Measurements from ENCODE around the gene S100P.

The S100P gene

DNA sequence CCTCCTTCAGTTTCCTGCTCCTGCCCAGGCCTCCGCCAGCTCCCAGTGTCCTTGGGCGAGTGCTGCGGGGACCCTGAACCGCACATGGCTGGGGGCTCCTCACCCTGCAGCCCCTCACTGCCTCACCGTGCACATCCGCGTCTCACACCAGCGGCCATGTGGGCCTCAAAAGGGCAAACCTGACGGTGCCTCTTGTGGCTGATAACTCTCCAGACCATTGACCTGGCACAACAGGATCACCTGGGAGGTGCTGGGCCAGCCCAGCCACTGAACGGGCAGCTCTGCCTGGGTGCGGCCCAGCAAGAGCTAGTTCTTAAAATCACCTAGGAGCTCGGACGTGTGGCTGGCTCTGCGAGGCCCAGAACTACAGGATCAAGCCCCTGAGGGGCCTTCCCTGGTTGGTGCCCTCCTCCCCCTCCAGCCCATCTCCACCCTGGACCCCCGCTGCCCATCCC, 4.1 kb upstream of the S100P start:
- TF ChIP-seq, protein P1, sequence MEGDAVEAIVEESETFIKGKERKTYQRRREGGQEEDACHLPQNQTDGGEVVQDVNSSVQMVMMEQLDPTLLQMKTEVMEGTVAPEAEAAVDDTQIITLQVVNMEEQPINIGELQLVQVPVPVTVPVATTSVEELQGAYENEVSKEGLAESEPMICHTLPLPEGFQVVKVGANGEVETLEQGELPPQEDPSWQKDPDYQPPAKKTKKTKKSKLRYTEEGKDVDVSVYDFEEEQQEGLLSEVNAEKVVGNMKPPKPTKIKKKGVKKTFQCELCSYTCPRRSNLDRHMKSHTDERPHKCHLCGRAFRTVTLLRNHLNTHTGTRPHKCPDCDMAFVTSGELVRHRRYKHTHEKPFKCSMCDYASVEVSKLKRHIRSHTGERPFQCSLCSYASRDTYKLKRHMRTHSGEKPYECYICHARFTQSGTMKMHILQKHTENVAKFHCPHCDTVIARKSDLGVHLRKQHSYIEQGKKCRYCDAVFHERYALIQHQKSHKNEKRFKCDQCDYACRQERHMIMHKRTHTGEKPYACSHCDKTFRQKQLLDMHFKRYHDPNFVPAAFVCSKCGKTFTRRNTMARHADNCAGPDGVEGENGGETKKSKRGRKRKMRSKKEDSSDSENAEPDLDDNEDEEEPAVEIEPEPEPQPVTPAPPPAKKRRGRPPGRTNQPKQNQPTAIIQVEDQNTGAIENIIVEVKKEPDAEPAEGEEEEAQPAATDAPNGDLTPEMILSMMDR (IDR thresholded peaks at IDR 0.05; ENCODE audit: insufficient read depth, low read length, missing control alignments) = no peak
- DNase-seq (ENCODE audit: low read depth, low spot score) = no peak
- ChIA-PET CTCF (interaction anchor here (1.2 to 1.3 kb wide), 3 partner anchors 14 to 20 kb away, joined by 3 to 4 read pairs (median 3); partner anchors contain the start of gene MRFAP1L1), POLR2A (interaction anchor here (0.6 to 1.0 kb wide), 2 partner anchors 15 to 47 kb away, joined by 3 read pairs; a partner anchor contains a TSS)
- H3K4me3 ChIP-seq (ENCODE audit: low read depth, low read length) = no peak overlapping the region

DNA sequence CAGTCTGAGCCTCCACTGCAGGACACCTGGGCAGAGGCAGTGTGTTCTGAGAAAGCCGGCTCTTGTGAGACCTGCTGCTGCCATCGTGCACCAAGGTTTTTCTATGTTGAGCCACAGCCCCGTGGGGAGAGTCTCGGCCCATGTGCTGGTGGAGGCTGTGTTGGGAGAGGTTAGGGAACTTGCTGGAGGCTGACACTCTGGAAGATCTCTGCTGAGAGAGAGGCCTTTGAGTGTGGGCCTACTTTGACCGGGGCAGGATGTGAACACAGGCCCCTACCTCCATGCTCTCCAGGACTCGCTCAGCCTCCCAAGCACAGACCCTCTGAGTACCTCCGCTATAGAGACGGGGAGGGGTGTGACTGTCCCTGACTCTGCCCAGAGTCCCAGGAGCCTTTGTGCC, 1.3 kb upstream of the S100P start:
- ChIA-PET CTCF (interaction anchor here (1.1 kb wide), 1 partner anchor 12 kb away, joined by 3 read pairs; no protein-coding TSS in a partner anchor), POLR2A (interaction anchor here (0.5 to 1.6 kb wide), 2 partner anchors 17 to 19 kb away, joined by 3 to 4 read pairs; partner anchors contain the start of gene MRFAP1L1)
- H3K4me3 ChIP-seq (ENCODE audit: low read depth, low read length) = no peak overlapping the region
- TF ChIP-seq, protein P1 (IDR thresholded peaks at IDR 0.05; ENCODE audit: insufficient read depth, low read length, missing control alignments) = no peak
- DNase-seq (ENCODE audit: low read depth, low spot score) = no peak

DNA sequence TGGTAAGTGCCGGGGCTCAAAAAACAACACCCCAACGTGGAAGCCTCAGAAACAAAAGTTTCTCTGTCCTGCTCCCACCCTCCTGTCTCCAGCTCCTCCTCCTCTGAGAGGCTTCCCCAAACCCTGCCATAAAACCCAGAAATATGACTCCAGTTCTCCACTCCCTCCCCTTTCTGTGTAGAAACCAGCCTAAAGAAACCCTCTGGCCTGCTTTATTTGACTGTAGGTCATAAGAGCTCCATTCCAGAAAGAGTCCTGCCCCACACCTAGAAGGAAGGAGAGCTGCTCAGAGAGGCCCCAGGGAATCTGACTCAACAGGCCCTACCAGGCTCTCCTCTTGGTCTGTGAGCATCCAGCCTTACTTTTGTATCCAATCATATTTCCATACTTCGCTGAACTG, 872 bp upstream of the S100P start:
- CTCF ChIA-PET = interaction anchor here (1.1 kb wide), 1 partner anchor 12 kb away, joined by 3 read pairs; no protein-coding TSS in a partner anchor
- no peak for DNase-seq (ENCODE audit: low read depth, low spot score)
- TF ChIP-seq, protein P1 (IDR thresholded peaks at IDR 0.05; ENCODE audit: insufficient read depth, low read length, missing control alignments) = no peak
- POLR2A ChIA-PET = interaction anchor here (0.5 to 1.6 kb wide), 2 partner anchors 17 to 20 kb away, joined by 3 to 4 read pairs; partner anchors contain the start of gene MRFAP1L1
- no peak overlapping the region for H3K4me3 ChIP-seq (ENCODE audit: low read depth, low read length)

DNA sequence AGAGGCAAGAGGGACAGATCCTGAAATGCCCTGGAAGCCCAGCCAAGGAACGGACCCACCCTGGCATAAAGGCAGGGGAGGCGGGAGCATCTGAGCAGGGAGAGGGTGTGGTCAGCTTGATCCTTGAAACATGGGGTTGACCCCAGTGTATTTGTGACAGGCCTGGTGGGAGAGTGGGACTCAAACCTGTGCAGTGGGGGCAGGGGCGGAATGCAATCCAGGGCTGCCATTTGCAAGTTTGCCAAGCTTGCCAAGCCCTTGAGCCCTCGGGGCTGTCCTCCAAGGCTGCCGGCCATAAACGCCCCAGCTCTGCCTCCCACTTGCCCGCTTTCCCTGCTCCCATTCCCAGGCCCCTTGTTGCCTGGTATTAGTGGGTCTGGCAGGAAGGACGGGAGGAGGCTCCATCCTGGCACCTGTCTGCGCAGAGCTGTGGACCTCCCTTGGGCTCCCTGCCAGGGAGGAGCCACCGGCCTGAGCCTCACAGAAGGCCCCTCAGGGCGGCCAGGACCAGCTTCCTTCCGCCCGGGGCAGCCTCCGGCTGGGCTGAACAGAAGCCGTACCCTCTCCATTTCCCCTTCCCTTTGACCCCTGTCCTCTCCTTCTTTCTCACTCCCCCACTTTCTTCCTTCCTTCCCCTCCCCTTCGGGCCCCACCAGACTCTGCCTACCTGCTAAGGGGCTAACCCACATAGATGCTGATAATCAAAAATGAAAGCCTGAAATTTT, 661 bp downstream of the S100P start:
- TF ChIP-seq, protein P1 (IDR thresholded peaks at IDR 0.05; ENCODE audit: insufficient read depth, low read length, missing control alignments) = no peak
- ChIA-PET CTCF (interaction anchor here (1.4 kb wide), 1 partner anchor 10 kb away, joined by 3 read pairs; no protein-coding TSS in a partner anchor), POLR2A (no interaction called here)
- DNase-seq (ENCODE audit: low read depth, low spot score) = no peak
- H3K4me3 ChIP-seq (ENCODE audit: low read depth, low read length) = no peak overlapping the region

DNA sequence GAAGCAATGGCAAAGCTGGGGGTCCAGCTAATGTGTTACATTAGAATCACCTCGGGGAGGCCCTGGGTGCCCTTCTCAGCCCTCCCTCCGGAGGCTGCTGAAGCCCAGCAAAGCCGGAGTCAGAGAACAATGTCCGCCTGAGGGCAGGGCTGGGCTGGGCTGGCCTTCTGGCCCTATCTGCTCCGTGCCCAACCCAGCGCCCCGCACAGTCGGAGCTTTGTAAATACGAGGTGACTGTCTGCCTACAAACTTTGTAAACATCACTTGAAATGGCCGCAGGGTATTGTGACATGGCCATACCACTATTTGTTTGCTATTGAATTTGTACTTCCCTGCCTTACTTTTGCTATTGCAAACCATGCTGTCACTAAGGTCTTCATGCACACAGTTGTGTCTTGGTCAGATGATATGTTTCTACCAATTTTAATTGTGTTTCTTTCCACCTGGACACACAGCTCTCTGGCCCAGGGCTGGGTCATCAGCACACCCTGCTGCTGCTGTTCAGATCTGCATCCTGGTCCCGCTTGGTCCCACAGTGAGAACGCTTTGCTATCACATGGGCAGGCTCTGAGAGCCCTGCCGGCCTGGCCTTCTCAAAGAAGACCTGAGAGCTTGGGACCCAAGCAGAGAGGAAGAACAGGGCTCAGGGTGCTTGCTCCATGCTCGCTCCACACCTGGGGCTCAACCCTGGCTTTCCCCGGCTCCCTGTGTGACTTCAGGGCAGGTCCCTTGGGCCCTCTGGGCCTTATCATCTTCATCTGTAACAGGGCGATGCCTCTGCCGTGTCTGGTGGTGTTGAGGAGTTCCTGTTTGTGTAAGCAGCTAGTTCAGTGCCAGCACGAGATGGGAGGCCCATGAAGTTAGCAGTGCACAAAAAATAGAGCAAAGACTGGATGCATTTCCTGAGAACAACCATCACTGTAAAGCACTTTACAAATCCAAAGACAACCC, 2.3 kb downstream of the S100P start:
- CTCF ChIA-PET = no interaction called here
- POLR2A ChIA-PET = no interaction called here
- TF ChIP-seq, protein P1 (IDR thresholded peaks at IDR 0.05; ENCODE audit: insufficient read depth, low read length, missing control alignments) = no peak
- no peak for DNase-seq (ENCODE audit: low read depth, low spot score)
- H3K4me3 ChIP-seq (ENCODE audit: low read depth, low read length) = no peak overlapping the region
